Calu3 (cell line): ENCODE results near the gene FOXP1. TPM values are rescaled to one million over a fixed set of nuclear protein-coding genes. Genes with fewer than 3 reads are reported as not detected.

Source experiments
- BruUV-seq: library from RNA; stranded (reverse); fragments of 400-500 nt; replicated peaks from 2 replicates; lab custom pipeline; 2021; lab: Mats Ljungman, UMichigan
- CTCF ChIA-PET: fragments of 300-600 bp; sonication (Branson Sonifier 250); formaldehyde crosslinking; loops from one replicate; lab custom pipeline; 2022; ENCODE audit warnings: antibody characterized with exemption; lab: Charles Lee
- DNase-seq: peaks from one replicate; pipeline ENCODE4 v3.0.0; 2022
- H3K27ac Mint-ChIP-seq: one replicate; pipeline ENCODE4 v1.8.0; 2022; ENCODE audit warnings: mixed read lengths; ENCODE audit not compliant: unreplicated experiment
- H3K27me3 Mint-ChIP-seq: one replicate; pipeline ENCODE4 v1.8.0; 2022; ENCODE audit warnings: mixed read lengths; ENCODE audit not compliant: unreplicated experiment
- H3K36me3 Mint-ChIP-seq: one replicate; pipeline ENCODE4 v1.8.0; 2022; ENCODE audit warnings: mild to moderate bottlenecking, moderate library complexity, mixed read lengths; ENCODE audit not compliant: insufficient read depth, unreplicated experiment
- H3K4me1 Mint-ChIP-seq: one replicate; pipeline ENCODE4 v1.8.0; 2022; ENCODE audit warnings: mild to moderate bottlenecking, low read depth, mixed read lengths; ENCODE audit not compliant: unreplicated experiment
- H3K4me3 Mint-ChIP-seq: one replicate; pipeline ENCODE4 v1.8.0; 2022; ENCODE audit warnings: mild to moderate bottlenecking, low read depth, moderate library complexity, mixed read lengths; ENCODE audit not compliant: unreplicated experiment
- H3K9me3 Mint-ChIP-seq: one replicate; pipeline ENCODE4 v1.8.0; 2022; ENCODE audit warnings: low read depth, mixed read lengths; ENCODE audit not compliant: unreplicated experiment
- intact Hi-C: fragments of 100-400 bp; cut with micrococcal nuclease; formaldehyde crosslinking; loops from one replicate; pipeline ENCODE4 v1.10.0; 2022; ENCODE audit not compliant: unreplicated experiment
- total RNA-seq: library from RNA; stranded (reverse); gene quantifications from 2 replicates; pipeline ENCODE4 v1.2.3, GENCODE V29; 2022
- TF ChIP-seq, protein P1 (sequence below): fragments of 200-600 bp; IDR thresholded peaks from one replicate; pipeline ENCODE4 v1.8.0; 2022; ENCODE audit warnings: antibody characterized with exemption; ENCODE audit not compliant: unreplicated experiment

Gene FOXP1
- total RNA-seq, 1 experiment from 2014 or later: 82.8 TPM

DNA sequence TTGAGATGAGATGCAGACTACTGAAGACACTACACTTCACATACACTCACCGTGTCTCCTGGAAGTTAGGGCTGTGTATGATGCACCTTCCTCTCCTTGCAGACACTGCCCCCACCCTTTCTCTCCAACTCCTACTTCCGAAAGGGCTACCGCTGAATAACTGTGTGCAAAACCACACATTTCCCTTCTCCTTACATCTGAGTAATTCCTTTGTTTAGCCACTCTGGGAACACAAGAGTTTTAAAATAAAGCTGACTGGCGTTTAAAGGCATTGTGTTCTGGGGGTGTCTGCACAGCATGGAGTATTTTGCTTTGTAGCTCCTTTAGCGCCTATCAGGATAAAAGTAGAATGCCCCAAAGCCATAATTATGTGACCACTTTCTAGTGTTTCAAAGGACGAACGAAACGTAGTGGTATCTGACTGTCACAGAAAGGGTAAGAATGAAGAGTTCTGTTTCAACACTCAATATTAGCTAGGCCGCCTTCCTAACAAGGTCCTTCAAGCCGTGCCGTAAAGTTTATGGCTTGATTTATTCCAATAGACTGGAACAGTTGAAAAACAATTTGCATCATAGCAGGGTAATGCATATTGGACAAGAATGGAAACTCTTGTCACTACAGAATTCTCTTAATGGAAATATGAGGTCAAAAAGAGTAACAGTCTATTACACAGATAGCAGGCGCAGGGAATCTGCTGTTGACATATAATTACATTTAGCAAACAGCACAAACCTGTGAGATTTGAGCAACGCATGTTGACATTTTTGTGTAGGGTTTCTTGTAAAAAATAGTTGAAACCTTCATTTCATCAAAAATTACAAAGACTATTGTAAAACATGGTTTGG, 619.9 kb downstream of the FOXP1 start:
- H3K9me3 Mint-ChIP-seq: no peaks in the 10 kb centered on the region
- intact Hi-C loops: no loop called here
- TF ChIP-seq, protein P1, sequence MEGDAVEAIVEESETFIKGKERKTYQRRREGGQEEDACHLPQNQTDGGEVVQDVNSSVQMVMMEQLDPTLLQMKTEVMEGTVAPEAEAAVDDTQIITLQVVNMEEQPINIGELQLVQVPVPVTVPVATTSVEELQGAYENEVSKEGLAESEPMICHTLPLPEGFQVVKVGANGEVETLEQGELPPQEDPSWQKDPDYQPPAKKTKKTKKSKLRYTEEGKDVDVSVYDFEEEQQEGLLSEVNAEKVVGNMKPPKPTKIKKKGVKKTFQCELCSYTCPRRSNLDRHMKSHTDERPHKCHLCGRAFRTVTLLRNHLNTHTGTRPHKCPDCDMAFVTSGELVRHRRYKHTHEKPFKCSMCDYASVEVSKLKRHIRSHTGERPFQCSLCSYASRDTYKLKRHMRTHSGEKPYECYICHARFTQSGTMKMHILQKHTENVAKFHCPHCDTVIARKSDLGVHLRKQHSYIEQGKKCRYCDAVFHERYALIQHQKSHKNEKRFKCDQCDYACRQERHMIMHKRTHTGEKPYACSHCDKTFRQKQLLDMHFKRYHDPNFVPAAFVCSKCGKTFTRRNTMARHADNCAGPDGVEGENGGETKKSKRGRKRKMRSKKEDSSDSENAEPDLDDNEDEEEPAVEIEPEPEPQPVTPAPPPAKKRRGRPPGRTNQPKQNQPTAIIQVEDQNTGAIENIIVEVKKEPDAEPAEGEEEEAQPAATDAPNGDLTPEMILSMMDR: no peak
- no peaks in the 10 kb centered on the region for H3K27me3 Mint-ChIP-seq
- no peak for DNase-seq
- BruUV-seq: no TSS peak
- no peak overlapping the region for H3K4me3 Mint-ChIP-seq
- peaks cover 30% of the 10 kb centered on the region for H3K36me3 Mint-ChIP-seq
- CTCF ChIA-PET: no interaction called here
- no peak overlapping the region for H3K27ac Mint-ChIP-seq
- H3K4me1 Mint-ChIP-seq: no peaks in the 10 kb centered on the region

DNA sequence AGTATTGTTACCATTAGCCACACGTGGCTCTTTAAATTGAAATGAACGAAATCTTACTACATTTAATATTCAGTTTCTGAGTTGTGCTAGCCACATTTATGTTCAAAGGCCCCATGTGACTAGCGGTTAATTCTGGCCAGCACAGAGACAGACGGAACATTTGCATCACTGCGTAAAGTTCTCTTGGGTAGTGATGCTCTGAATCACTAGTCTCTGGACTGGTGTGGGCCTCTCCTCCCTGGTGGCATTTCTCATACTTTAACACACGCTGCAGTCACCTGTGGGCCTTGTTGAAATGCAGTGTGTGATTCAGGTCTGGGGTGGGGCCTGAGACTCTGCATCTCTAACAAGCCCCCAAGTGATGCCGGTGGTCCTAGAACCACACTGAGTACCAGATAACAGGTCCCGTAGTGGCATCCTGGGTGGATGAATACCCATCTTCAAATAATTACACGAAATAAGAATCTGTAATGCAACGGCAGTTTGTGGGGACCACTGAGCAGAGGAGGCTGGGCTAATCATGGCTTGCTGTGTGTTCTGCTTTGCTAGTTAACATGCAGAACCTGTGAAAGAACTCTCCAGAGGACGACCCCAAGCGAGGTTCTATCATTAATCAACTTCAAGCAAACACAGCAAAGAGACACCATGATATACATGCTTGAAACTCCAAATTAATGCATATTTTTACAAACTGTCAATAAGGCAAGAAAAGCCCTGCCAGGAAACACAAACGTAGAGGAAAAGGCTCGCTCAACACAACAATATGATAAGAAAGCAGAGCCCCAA, 623.8 kb downstream of the FOXP1 start:
- Mint-ChIP-seq H3K4me1 (no peaks in the 10 kb centered on the region), H3K27ac (no peak overlapping the region), H3K9me3 (no peaks in the 10 kb centered on the region), H3K4me3 (no peak overlapping the region), H3K27me3 (no peaks in the 10 kb centered on the region), H3K36me3 (peaks cover 22% of the 10 kb centered on the region)
- no TSS peak for BruUV-seq
- TF ChIP-seq, protein P1: no peak
- DNase-seq: no peak
- CTCF ChIA-PET: no interaction called here
- intact Hi-C loops: no loop called here

DNA sequence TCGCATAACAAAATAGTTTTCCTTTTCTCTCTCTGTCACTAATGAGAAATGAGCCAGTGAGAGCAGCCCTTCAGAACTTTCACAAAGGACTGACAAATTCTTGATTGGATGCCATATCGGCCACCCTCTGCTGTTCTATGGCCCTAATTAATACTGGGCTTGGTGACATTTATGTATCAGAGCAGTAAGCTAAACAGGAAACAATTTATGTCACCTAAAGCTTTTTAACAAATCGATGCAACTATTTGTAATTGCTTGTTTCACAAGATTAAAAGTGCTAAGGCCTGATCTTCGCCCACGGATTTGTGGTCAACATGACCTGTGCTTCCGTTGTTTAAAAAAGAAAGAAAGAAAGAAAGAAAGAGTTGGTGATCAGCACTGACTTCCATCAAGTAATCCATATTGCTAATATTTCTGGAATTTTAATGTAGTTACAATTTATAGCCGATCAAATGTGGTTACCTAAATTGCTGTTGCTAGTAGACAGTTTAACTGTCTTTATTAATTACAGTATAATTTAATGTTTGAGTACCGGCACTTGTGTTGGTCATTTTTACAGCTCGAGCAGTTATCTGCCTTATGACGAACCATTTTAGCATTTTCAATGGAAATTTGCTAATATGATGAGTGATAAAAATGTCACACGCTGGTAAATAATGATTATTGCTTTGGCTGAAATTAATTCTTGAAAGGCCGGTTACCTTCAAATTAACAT, 631.3 kb downstream of the FOXP1 start:
- no peak overlapping the region for H3K27ac Mint-ChIP-seq

DNA sequence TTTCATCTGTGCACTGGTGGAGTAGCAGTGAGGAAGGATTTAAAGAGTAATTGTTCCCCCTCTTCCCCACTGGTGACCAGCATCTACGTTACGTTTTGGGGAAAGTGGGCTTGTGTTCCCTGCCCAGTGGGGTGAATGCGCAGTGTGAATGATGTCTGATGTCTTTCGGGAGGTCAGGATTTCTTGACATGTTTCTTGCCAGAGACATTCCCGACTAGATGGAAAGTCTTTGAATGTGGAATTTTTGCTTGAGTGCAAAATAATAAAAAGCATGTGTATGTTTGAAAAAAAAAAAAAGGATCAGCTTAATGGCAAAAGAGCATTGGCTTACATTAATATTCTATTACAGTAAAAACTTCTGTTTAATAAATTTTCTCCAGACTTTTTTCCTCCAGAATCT, 632.2 kb downstream of the FOXP1 start:
- no peak for DNase-seq
- no TSS peak for BruUV-seq
- H3K27ac Mint-ChIP-seq: no peak overlapping the region
- no peaks in the 10 kb centered on the region for H3K36me3 Mint-ChIP-seq
- CTCF ChIA-PET: no interaction called here
- TF ChIP-seq, protein P1: no peak
- peaks cover 11% of the 10 kb centered on the region for H3K27me3 Mint-ChIP-seq
- intact Hi-C loops: no loop called here
- no peaks in the 10 kb centered on the region for H3K4me1 Mint-ChIP-seq
- no peak overlapping the region for H3K4me3 Mint-ChIP-seq
- no peaks in the 10 kb centered on the region for H3K9me3 Mint-ChIP-seq

More for the DNA sequence above, 631.3 kb downstream of the FOXP1 start:
- no TSS peak for BruUV-seq
- Mint-ChIP-seq H3K4me1 (no peaks in the 10 kb centered on the region), H3K27me3 (peaks cover 11% of the 10 kb centered on the region), H3K9me3 (no peaks in the 10 kb centered on the region), H3K36me3 (no peaks in the 10 kb centered on the region), H3K4me3 (no peak overlapping the region)
- no peak for DNase-seq
- CTCF ChIA-PET: no interaction called here
- TF ChIP-seq, protein P1: no peak
- intact Hi-C loops: no loop called here
